Glomerular visceral epithelial cell (primary cell): ENCODE results near the gene LRRC28.
"Not testable (repeated sequence)": the region's sequence is repeated elsewhere in the genome, so short reads cannot be mapped to it uniquely, and the experiment has no call there.

Experiments
- DNase-seq: peaks from one replicate; pipeline ENCODE4 v3.0.0-alpha.2; 2016; ENCODE audit errors: extremely low spot score

LRRC28 gene

DNA sequence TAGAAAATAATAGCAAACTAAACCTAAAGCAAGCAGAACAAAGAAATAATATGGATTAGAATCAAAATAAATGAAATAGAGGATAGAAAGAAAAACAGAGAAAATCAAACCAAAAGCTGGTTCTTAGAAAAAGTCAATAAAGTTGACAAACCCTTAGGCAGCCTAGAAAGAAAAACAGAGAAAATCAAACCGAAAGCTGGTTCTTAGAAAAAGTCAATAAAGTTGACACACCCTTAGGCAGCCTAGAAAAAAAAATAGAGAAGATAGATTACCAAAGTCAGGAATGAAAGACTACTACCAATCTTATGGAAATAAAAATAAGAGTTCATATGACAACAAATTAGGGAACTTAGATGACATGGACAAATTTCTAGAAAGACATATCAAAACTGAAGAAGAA, 142.4 kb downstream of the LRRC28 start:
- no peak for DNase-seq

DNA sequence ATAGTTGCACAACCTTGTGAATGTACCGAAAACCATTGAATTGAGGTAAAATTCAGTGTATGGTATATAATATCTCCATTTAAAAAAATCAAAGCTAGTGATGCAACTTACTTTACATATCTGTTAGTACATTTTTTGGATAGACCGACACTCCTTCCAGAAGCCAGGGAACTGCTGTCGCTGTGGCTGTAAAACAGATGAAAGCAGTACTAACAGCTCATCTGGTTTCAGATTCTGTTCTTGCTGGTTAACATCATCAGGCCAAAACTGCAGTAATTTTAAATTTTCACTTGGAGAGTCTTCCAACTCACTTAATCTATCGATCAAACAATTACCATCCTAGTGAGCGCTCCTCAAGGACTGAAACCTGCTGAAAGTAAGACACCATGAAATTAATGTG, 145.1 kb downstream of the LRRC28 start:
- no peak for DNase-seq

DNA sequence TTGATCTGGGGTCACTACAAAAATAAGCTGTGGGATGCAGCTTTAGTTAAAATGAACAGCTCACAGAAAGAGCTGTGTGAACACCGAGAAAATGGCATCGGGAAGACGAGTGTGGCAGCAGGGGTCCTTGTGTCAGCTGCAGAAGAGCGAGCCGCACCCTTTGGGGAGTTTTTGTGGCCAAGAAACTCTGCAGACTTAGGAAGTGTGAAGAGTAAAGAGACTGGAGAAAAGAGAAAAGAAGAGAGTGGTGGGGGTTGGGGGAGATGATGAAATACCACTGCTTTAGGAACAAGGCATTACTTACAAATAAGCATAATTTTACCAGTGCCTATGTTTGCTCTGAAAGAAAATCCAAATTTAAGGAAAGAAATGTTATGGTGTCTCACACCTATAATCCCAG, 147.8 kb downstream of the LRRC28 start:
- DNase-seq: no peak

DNA sequence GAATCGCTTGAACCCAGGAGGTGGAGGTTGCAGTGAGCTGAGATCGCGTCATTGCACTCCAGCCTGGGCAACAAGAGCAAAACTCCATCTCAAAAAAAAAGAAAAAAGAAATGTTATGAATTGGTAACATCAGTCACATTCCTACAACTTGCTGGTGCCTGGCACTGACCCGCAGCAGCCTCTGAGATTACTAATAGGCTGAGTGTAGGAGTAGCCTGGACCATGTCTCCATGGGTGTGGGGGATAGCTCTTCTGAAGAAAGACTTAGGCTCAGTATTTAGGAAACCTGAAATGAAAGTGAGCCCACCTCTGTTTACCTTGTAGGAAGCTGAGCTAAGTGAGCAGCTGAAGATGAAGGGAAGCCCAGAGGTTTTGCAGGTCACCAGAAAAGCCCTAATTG, 148.3 kb downstream of the LRRC28 start:
- DNase-seq: no peak

DNA sequence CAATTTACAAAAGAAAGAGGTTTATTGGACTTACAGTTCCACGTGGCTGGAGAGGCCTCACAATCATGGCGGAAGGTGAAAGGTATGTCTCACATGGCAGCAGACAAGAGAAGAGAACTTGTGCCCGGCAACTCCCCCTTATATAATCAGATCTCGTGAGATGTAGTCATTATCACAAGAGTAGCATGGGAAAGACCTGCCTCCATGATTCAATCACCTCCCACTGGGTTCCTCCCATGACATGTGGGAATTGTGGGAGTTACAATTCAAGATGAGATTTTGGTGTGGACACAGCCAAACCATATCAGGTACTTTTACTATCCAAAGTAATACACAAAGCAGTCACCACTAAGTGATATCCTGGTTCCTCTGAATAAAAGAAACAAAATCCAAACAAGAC, 149.9 kb downstream of the LRRC28 start:
- DNase-seq: not testable (repeated sequence)

DNA sequence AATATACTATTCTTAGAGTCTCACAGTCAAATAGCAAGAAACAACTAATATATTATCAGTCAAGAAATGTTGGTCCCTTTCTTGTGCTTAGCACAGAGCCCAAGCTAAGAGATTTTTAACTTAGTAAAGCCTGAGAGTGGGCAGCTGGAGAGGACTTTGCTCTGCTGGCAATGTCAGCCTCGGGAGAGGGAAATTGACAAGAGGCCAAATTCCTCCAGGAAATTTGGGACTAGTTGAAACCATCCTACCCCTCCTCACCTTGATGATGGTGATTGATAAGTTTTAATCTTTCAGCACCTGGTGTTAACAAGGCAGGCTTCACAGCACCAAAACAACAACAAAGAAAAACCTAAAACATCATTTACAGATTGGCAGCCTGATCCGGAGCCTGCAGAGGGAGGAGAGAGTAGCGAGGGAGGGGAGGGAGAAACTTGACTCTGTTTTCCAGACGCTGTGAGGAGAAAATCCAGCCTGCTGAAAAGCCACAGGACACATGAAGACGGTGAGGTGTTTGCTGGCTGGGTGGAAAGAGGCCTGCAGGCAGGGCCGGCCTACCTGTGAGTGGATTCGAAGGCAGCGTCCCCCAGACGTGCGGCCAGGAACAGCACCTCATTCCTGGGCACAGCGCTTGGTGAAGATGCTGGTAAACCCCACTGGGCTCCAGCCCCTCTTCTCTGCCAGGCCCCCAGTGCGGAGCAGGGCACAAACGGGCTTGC, 150.9 kb downstream of the LRRC28 start:
- no peak for DNase-seq

DNA sequence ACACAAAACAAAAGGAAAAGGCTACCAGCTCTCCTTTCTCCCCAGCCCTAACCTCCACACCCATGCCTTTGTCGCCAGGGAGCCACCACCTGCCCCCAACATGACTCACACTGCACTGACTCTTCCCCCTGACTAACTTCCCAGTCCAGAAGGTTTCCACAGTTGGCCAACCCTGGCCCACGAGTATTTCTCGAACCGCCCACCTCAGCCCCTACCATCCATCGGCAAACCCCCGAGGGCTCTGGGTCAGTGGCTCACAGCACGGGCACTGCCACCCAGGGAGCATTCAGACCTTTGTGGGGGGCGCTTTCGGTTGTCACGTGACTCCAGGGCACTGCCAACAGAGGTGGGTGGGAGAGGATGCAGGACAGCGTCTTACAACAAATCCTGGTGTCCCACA, 152.3 kb downstream of the LRRC28 start:
- peak; percentile 22 for DNase-seq

DNA sequence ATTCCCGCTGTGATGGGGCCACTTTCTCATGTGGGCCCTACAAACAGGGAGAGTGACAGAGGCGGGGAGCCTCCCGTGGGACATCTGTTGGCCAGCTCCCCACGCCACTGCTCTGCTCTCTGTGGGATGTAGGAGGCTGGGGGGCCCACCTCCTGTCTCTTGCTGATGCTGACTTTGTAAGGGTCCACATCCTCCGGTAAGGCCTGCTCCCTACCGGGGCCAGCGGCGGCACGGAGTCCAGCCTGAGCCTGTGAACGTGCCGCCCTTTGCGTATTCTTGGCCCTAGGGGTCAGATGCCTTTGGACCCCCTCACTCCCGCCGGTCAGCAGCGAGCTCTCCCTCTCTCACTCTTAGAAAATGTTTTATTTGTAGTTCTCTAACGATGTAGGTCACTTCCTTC, 153.2 kb downstream of the LRRC28 start:
- no peak for DNase-seq

DNA sequence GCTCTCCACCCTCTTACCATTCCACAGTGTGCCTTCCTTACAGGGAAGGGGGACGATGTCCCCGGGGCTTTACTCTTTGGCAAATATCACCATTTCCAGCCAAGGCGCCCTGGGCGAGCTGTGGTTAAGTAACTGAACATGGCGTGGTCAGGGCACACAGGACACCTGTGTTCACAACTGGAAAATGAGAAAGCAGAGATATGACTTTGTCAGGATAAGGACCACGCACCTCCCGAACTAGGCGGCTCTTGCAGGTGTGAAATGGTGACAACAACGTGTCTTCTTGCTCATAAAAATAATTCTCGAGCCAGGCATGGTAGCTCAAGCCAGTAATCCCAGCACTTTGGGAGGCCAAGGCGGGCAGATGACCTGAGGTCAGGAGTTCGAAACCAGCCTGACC, 154.8 kb downstream of the LRRC28 start:
- DNase-seq: no peak

DNA sequence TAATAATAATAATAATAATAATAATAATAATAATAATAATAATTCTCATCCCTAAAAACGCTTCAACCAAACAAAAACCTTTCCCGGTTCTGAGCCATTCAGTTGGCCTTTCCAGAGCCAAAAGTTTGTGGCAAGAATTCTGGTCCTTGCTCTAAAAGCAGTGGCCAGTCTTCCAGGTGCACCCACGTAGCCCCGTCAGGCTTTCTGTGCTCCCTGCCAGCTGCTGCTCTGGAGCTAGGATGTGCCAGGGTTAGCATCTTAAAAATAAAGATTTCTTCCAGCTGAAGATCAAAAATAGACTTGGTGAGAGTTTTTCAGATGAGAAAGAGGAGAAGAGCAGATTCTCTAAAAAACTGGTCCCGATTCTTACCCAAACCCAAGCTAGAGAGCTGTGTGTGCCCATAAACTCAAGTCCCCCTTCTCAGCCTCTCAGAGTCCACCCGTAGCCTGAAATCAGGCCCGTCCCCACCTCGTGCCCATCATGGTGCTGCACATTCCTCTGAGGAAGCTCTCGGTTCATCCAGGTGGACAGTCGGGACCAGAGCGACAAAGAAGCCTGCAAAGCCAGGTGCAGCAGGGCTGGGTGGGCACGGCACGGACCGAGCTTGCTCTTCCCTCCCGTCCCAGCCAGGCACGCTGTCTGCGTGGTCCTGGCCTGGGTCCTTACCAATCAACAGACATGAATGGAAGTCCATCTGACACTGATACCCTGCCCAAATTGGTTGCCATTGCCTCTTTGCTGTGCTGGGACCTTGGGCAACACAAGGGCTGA, 155.6 kb downstream of the LRRC28 start:
- no peak for DNase-seq

DNA sequence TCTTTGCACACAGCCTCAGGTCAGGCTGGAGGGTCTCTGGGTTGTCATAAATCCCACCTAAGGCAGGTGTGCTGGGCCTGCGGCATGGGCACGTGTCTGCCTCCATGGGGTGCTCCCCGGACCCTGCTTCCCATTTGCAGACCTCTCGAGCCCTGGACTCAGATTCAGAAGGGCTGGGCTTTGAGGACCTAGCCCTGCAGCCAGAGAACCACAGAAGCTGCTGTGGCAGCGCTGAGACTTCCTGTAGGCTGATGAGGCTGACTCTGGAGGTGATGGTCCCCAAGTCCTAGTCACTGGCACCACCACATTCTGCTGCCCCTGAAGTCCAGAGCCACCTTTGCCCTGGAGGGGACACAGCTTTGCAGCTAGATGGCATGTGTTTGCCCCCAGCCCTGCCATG, 156.4 kb downstream of the LRRC28 start:
- no peak for DNase-seq

DNA sequence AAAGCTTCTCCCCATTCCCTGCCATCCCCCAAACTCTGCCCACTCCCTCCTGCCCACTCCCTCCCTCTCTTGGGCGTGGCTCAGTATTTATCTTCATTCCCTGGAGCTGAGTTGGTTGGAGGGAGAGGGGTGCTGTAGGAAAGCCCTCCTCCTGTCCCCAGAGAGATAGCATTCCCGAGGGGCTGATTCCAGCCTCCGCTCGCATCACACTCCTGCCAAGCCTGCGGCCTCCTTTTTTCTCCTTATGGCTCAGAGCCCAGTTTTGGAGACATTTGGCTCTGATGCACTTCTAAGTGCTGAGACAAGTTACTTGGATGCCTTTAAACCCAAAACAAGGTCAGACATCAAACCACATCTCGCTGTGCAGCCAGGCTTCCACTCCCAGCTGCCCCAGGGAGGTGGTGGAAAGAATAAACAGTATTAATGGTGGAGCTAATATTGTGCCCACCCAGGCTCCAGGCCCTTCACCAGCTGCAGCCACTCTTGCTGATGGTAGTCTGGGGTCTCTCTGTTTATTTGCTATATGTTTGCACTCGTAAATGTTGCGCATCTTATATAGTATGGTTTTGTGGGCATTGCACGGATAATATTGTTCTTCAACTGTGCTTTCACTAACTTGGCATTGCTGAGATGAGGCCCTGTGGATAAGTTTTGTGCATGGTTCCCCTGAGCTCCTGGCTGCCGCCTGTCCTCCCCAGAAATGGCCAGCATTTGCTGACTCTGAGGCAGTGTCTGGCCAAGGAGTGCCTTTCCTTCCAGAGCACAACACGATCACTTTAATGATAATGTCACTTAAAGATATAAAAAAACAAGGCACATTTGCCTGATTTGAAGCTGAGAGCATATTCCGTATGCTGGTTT, 157.2 kb downstream of the LRRC28 start:
- peak; percentile 35 for DNase-seq

DNA sequence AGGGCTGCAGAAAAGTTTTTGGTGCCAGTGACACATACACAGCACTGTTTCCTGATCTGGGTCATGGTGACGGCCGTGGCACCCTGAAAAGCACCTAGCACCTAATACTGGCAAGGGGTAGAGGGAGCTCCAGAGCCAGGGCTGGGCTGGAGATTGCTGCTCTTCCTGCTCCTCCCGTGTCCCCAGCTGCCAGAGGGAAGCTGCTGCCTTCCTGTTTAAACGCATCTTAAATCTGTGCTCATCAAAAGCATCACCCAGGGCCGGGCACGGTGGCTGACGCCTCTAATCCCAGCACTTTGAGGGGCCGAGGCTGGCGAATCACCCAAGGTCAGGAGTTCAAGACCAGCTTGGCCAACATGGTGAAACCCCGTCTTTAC, 157.8 kb downstream of the LRRC28 start:
- DNase-seq: peak; percentile 53

DNA sequence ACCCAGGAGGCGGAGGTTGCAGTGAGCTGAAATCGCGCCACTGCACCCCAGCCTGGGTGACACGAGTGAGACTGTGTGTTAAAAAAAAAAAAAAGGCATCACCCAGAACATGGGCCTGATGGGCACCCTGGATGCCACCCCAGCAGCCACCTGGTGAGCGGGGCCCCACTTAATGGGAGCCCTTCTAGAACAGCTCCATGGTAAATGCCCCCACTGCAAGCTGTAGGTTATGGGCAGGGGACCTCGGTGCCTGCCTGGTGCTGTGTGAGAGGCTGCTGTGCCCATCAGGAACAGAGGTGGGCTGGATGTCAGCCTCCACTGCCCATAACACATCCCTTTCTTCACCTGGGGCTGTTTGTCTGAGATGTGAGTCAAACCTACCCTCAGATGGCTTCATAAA, 158.3 kb downstream of the LRRC28 start:
- no peak for DNase-seq

DNA sequence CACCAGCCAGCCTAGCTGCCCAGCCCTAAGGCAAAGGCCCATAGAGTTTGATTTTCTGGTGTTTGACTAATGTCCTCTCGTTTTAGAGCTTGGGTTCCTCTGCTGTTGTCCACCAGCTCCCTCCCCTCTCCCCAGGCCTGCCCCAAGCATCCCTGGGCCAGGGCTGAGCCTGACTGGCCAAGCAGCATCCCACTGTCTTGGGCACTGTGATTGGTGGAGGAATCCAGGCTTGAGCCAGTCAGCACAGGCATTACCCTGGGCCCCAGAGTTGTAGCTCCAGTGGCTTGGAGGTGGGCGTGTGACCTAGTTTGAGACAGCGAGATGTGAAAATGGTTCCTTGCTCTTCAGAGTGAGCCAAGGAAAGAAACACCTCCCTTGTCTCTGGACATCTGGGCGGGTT, 159.2 kb downstream of the LRRC28 start:
- no peak for DNase-seq

DNA sequence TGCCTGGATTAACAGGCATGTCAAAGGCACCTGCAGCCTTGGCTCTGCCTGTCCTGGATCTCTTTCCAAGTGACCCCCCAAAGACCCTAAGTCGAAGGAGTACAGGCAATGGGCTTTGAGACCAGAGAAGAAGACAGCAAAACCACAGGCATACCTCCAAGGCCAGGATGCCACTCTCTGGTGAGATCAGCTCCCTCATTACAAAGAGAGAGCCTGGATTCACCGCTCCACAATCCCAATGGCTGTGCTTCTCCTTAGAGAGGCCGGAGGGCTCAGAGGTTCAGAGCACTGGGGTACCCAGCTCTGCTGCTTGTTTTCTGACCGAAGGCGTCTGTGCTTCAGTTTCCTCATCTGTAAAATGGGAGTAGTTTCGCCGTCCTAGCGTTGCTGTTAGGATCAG, 160.0 kb downstream of the LRRC28 start:
- no peak for DNase-seq

DNA sequence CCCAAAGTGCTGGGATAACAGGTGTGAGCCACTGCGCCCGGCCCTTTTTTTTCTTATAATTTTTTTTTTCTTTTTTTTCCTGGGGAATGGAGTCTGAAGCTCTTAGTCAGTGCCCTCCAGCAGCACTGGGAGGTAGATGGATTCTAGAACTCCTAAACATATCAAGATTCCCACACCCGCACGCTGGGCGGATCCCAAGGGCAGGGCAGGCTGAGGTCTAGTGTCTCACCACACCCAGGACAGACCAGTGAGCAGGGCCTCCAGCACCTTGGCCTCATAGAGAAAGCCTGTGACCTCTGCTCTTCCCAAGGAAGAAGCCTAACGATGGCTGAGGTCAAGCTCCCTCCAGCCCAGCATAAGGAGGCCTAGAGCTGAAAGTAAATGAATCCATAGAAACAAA, 160.8 kb downstream of the LRRC28 start:
- DNase-seq: no peak

DNA sequence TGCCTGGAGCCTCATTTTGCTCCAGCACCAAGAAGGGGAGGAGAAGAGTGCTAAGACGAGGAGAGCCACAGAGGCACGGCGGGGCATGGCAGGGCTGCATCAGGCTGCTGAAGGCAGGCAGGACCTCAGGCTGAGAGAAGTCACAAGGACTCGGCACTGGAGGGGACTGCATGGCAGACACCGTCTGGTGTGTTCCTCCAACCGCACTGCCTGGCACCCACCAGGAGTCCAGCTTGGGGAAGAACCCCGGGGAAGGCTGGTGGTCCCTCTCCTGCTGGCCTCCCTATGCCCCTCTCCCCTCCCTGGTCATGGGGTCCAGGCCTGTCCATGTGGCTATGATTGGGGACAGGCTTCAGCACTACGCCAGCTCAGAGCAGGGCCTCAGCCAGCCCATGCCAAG, 161.3 kb downstream of the LRRC28 start:
- DNase-seq: no peak

DNA sequence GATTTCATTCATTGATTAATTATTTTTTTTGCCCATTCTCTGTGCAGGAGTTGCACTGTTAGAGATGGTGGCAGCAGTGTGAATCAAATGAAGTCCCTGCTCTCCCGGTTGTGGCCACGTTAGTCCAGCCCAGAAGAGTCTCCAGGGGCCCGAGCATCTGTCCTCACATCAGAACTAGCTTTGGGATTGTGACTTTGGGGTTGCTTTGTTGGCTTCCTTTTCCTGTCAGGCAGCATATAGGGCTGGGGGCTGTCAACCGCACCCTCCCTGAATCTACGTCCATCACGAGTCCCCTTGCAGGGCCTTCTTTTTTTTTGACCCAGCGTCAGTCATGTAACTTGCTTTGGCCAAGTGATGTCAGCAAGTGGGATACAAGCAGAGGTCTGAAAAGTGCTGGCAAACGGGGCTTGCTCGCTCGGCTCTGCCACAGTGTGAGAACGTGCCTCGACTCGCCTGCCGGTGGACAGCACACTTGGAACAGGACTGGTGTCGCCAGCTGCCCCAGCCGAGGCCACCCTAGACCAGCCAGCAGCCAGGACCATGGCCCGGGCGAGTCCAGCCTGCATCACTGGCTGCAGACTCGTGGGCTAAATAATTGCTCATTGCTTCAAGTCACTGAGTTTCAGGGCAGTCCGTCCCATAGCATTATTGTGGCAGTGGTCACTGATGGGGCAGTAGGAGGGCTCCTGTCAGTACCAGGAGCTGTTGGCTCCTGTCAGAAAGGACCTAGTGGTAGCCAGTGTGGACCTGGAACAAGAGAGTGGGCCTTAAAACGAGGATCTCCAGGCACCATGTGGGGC, 162.9 kb downstream of the LRRC28 start:
- no peak for DNase-seq

DNA sequence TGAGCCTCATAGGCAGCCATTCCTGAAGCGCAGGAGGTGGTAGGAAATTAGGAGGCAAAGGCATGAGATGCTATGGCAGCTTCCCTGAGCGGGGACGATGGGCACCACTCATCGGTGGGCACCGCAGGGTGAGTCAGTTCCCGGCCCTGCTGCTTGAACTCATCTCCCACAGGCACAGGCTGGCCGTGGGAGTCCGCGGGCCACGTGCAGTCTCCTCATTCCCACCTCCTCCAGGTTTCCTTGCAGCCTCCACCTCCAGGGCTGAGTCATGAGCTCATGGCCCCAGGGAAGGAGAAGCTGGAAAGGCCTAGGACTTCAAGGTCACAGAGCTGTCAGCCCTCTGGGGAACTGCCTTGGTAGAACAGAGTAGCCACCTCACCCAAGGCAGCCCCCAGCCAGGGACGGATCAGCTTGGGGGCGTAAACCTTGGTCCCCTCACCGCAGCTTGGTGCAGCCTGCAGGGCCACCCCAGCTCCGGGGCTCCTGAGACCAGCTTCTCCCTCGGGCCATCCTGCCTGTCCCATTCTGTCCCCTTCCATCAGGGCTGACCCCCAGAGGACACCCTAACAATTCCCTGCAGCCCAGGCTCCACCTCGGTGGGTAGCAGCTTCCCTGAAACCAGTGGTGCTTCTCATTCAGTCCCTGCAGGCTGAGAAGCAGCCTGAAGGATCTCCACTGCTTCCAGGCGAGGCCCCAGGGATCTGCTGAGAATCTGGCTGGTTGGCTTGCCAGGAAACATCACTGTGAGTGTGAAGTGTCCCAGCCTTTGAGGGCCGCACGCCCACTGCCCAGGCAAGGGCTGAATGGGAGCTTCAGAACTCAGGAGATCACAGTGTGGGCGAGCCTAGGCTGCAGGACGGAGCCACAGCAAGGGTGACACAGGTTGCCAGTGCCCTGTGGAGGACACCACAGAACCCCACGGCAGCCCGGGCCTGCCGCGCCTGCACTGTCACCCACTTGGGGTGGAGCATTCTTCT, 163.8 kb downstream of the LRRC28 start:
- DNase-seq: no peak
